ENCODE measurements around the gene NXNL2.

NXNL2 gene

DNA sequence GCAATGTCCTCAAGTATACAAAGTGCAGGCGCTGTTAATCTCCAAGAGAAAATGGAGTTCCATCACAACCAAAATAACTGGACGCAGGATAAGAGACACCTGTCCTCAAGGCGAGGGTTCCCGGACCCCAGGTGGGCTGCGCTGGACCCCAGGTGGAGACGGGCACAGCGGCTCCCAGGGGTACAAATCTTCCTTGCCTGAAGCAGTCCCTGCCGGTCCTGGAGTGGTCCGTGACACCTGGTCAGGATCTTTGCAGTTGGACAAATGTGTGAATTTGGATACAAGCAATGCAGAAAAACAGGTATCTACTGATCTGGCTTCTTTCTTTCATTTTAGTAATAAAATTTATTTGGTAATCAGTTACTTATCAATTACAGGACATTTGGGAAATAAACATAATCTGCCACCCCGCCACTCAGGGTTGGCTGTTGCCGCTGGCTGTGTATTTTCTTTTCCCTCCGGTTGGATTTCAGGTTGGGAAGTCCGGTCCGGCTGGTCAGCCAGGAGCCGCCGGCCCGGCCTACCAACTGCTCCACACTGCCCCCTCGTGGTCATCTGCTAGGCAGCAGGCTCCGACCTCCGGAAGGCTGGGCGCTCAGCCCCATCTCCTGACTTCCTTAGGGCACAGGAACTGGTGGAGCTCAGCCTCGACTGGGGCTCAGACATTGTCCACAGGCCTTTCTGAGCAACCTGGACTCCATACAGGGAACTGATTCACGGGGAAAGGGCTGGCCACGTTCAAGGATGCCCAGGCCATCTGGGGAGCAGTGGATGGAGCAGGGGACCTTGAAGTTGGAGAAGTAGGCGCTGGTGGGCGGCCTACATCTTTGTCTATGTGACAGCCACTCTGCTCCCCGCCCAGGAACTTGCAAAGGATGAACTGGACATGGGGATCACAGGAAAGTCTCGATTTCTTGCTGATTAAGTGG lies 43.4 kb downstream of the NXNL2 start:
- peak; percentile 63 for DNase-seq (ENCODE audit: low read depth)

DNA sequence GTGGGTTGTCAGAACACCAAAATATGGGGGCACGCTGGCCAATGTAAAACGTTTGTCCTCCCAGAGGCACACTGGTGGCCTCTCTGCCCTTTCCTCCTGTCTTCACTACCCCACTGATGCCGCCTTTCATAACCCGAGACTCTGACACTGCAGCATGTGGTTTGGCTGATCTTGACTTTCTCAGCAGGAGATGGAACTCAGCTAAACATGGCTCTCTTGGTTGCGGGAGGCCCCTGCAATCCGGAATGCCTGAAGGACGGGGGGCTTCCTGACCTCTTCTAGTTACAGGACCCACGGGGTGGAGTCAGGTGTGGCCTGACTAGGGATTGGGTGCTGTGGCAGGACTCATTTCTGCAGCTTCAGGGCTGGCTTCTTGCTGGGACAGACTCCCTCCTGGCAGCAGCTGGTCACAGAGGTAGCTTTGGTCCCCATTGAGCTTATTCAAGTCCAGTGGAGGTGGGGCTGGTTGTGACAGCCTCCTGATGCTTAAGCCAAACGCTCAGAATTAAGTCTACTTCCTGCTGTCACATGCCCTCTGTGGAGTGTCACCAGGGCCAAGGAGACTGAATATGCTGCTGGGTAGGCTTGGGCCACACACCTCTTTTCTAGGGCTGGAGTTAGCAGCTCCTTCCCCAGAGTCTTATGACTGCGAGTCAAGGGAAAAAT lies 44.2 kb downstream of the NXNL2 start:
- no peak for DNase-seq (ENCODE audit: low read depth)

DNA sequence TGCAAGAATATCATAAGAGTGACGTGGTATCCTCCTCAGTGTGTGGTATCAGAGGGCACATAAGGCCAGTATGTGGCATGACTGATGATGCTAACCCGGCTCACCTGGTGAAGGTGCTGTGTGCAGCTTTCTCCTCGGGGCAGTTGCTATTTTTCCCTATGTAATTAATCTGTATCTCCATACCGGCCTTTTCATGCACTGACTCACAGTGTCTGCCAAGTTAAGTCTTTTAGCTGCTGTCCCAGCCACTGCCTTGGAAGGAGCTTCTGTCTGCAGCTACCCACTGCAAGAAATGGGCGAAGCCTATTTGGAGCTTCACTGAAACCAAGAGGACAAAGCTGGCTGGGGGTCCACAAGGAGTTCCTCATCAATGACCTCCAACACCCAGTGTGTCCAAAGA lies 46.0 kb downstream of the NXNL2 start:
- no peak for DNase-seq (ENCODE audit: low read depth)

DNA sequence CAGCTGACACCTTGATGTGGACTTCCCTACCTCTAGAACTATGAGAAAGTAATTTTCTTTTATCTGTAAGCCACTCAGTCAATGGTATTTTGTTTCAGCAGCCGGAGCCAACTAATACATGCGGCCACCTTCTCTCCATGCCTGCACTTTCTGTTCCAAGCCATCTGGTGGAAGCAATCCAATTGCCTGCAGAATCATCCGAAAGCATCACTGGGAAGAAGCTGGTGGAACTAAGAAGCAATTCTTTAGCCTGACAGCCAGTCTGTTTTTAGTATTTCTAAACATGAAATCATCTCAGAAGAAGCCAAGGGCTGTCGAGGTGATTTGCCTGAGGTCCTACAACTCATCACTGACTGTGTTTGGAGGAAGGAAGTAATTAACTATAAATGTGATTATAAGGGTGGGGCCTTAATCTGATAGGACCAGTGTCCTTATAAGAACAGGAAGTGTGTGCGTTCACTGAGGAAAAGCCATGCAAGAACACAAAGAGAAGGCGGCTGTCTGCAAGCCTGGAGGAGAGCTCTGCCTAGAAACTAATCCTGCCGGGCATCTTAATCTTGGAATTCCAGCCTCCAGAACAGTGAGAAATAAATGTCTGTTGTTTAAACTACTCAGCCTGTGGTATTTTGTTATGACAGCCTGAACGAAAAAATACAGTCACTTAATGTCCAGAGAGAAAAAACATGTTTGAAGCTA lies 49.1 kb downstream of the NXNL2 start:
- no peak for DNase-seq (ENCODE audit: low read depth)

DNA sequence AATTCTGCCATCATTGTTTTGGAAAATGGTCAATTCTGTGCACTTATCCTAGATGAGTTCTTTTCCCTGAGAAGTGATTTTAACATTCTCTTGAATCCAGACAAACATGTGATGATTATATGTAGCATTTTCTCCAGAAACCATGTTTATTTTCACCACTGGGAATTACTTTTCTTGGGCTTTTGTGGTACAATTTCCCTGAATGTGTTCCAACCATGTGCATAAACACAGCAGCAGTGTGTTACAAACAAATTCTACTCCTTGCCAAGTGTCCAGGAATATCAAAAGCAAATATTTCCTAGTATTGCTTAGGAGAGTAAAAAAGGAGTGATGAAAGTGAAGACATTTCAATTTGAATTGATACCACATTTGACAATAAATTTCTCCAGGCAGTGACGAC lies 50.4 kb downstream of the NXNL2 start:
- no peak for DNase-seq (ENCODE audit: low read depth)

DNA sequence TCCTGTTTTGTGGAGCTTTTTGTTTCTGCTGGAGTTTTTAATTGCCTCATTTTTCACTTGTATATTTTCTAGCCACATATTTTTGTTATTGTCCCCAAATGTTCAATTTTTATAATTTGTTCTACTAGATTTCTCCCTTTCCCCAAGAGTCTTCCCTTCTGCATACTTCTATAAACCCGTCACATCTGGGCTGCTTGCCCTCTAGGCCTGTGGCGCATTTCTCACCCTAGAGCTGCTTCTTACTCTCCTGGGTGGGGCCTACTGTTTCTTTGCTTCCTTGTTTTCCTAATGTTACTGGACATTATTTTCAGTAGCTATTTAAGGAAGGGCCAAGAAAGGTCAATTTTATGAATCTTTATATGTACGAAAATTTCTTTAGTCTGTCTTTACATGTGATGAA lies 51.5 kb downstream of the NXNL2 start:
- DNase-seq (ENCODE audit: low read depth), result no peak

DNA sequence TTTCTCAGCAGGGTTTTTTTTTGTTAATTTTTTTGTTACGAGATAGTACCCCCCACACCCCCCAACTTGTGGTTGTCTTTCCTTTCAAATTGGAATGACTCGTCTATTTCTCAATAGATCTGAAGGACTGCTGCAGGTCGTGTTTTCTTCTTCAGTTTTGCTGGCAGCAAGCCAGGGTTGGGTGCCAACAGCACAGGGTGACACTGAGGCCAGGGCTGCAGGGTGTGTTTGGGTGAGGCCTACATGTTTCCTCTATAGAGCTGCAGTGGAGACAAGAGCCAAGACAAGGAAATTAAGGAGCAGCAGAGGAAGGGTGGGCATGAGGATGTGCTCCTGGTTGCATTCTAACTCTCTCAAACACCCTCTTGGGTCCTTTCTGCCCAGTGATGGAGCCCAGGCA lies 52.2 kb downstream of the NXNL2 start:
- no peak for DNase-seq (ENCODE audit: low read depth)

DNA sequence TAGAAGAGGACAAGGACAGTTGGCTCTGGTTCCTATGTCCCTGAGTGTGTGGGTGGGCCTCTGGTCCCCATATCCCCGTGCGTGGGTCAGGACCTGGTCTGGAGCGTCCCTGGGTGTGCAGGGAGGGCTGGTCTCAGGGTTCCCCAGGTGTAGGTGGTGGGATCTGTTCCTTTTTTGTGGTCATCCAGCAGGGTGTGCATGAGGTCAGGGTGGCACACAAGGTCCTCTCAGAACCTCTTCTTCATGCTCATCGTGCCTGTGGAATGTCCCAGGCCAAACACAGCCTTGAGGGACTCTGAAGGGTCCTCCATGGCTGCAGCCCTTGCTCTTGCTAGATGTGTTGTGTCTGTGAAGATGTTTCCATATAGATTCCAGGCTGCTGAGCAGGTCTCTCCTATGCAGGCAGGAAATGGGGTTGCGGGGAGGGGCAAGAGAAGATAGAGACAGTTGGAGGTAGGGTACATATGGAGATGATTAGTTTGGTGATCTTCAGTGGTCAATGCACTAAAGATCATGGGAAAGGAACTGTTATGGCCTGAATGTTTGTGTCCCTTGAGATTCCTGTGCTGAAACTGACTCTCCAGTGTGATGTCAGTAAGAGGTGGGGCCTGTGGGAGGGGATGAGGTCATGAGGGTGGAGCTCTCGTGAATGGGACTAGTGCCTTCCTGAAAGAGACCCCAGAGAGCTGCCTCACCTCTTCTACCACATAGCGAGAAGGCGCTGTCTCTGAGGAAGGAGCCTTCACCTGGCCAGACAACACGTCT lies 53.1 kb downstream of the NXNL2 start:
- DNase-seq (ENCODE audit: low read depth), result no peak

DNA sequence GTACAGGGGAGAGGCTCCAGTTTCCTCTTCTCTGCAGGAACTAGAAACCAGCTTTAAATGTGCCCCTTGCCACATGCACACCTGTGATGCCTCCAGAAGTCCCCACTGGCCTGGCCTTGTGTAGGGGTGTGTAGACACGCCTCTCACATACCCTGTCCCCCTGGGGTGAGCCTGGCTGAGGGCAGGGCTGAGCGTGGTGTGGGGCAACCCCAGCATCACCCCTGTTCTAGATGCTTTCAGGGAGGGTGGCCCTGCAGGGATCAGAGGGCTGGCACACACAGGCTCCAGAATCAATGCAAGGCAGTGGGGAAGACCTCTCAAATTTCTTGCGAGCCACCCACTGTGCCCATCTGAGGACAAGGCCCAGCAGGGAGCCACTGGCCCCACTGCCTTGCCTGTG lies 54.7 kb downstream of the NXNL2 start:
- no peak for DNase-seq (ENCODE audit: low read depth)

DNA sequence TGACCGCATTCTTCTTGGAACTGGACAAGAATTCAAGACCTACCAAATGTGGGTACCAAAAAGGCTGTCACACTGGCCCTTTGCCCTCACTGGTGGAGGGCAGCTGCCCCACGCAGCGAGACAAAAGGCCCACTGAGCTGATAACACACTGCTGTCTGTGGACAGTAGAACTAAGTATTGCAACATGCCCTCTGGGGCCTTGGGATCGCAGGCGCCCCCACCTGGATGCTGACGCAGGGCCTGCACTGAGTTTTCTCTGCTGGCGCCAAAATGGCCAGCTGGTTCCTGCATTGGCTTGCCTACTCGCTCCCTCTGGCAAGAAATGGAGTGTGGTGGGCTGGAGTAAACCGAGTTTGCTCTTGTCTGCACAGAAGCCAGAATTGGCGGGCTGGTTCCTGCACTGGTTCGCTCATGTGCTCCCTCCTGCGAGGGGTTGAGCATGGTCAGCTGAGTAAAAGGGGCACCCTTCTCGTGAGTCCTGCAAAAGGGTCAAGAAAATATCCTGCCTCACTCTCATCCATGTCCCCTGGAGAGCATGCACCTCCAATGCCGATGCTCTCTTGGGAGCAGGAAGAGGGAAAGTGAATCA lies 55.7 kb downstream of the NXNL2 start:
- DNase-seq (ENCODE audit: low read depth), result no peak

DNA sequence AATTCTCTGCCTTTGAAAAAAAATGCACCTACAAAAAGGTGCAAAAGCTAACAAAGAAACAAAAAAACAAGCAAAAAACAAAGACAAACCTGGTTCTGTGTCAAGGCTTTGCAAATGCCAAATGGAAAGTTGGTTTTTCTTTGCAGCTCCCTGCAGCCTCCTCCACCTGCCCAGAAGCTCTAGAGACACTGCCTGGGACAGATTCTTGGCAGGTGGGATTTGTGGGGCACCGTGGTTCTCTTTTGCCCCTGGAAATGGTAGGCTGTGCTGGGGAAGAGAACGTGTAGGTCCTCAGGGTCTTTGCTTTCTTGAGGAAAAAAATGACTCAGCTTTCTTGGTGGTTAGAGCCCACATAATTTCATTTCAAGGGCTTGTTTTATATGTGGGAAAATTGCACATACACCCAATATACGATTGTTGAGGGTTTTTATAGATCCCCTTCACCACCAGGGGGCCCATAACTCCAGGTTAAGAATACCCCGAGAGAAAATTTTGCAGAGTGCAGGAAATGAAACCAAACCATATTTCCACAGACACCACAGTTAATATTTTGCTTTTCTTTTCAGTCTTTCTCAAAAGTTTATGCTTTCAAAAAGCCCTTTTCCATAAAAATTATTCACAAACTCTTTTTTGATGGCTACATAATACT lies 58.7 kb downstream of the NXNL2 start:
- DNase-seq (ENCODE audit: low read depth), result no peak
